ENCODE measurements around the gene UBE2J2.

Gene UBE2J2

GRCh38 chr1:1284221-1285101 is 10.8 kb upstream of the UBE2J2 start:
- H3K4me3 ChIP-seq (ENCODE audit: low read length): no peak overlapping the region
- no peaks in the 10 kb centered on the region for H3K36me3 ChIP-seq (replicated peaks; ENCODE audit: low read depth, low read length)
- H3K9me3 ChIP-seq (ENCODE audit: insufficient read depth, low read length): no peaks in the 10 kb centered on the region
- no peak overlapping the region for H3K9ac ChIP-seq (ENCODE audit: low read length)
- peaks cover 3% of the 10 kb centered on the region; the same call in 1 of the 2 replicates for H3K4me1 ChIP-seq (ENCODE audit: low read length)
- TF ChIP-seq CTCF (IDR thresholded peaks at IDR 0.05; ENCODE audit: low read depth, low read length) (no peak), EZH2phosphoT487 (IDR thresholded peaks at IDR 0.05; ENCODE audit: low read depth) (no peak)
- H3K27ac ChIP-seq (ENCODE audit: low read length): no peak overlapping the region
- no peaks in the 10 kb centered on the region for H3K27me3 ChIP-seq (ENCODE audit: low read depth, low read length)
- no peaks in the 10 kb centered on the region for H4K20me1 ChIP-seq (ENCODE audit: insufficient read depth, low read length)
- no peak overlapping the region for H3K4me2 ChIP-seq (ENCODE audit: low read length)
- no peak overlapping the region for H2AFZ ChIP-seq (ENCODE audit: low read depth, low read length)
- no peaks in the 10 kb centered on the region for H3K79me2 ChIP-seq (ENCODE audit: low read length)

GRCh38 chr1:1283821-1284220 is 10.2 kb upstream of the UBE2J2 start:
- no peak overlapping the region for H3K4me3 ChIP-seq (ENCODE audit: low read length)
- no peak overlapping the region for H3K27ac ChIP-seq (ENCODE audit: low read length)
- no peak overlapping the region for H3K9ac ChIP-seq (ENCODE audit: low read length)
- H4K20me1 ChIP-seq (ENCODE audit: insufficient read depth, low read length): no peaks in the 10 kb centered on the region
- no peak overlapping the region for H2AFZ ChIP-seq (ENCODE audit: low read depth, low read length)
- TF ChIP-seq CTCF (IDR thresholded peaks at IDR 0.05; ENCODE audit: low read depth, low read length): no peak
- no peak for TF ChIP-seq EZH2phosphoT487 (IDR thresholded peaks at IDR 0.05; ENCODE audit: low read depth)
- no peaks in the 10 kb centered on the region for H3K79me2 ChIP-seq (ENCODE audit: low read length)
- peaks cover 3% of the 10 kb centered on the region; the same call in 1 of the 2 replicates for H3K4me1 ChIP-seq (ENCODE audit: low read length)
- H3K27me3 ChIP-seq (ENCODE audit: low read depth, low read length): no peaks in the 10 kb centered on the region
- no peak overlapping the region for H3K4me2 ChIP-seq (ENCODE audit: low read length)
- no peaks in the 10 kb centered on the region for H3K9me3 ChIP-seq (ENCODE audit: insufficient read depth, low read length)
- H3K36me3 ChIP-seq (replicated peaks; ENCODE audit: low read depth, low read length): no peaks in the 10 kb centered on the region

- no peak for TF ChIP-seq CTCF (IDR thresholded peaks at IDR 0.05; ENCODE audit: low read depth, low read length)
- no peak for TF ChIP-seq EZH2phosphoT487 (IDR thresholded peaks at IDR 0.05; ENCODE audit: low read depth)
- Histone ChIP-seq H3K9ac (ENCODE audit: low read length) (no peak overlapping the region), H3K36me3 (replicated peaks; ENCODE audit: low read depth, low read length) (no peaks in the 10 kb centered on the region), H3K9me3 (ENCODE audit: insufficient read depth, low read length) (no peaks in the 10 kb centered on the region), H3K27ac (ENCODE audit: low read length) (no peak overlapping the region), H3K4me2 (ENCODE audit: low read length) (no peak overlapping the region), H3K4me1 (ENCODE audit: low read length) (peaks cover 3% of the 10 kb centered on the region; the same call in 1 of the 2 replicates), H3K27me3 (ENCODE audit: low read depth, low read length) (no peaks in the 10 kb centered on the region), H2AFZ (ENCODE audit: low read depth, low read length) (no peak overlapping the region), H3K79me2 (ENCODE audit: low read length) (no peaks in the 10 kb centered on the region), H3K4me3 (ENCODE audit: low read length) (no peak overlapping the region), H4K20me1 (ENCODE audit: insufficient read depth, low read length) (no peaks in the 10 kb centered on the region)
These were observed 9.3 kb upstream of the UBE2J2 start for GRCh38 chr1:1282998-1283397.

GRCh38 chr1:1281533-1282321 is 8.1 kb upstream of the UBE2J2 start:
- no peaks in the 10 kb centered on the region for H3K79me2 ChIP-seq (ENCODE audit: low read length)
- TF ChIP-seq CTCF (IDR thresholded peaks at IDR 0.05; ENCODE audit: low read depth, low read length) (no peak), EZH2phosphoT487 (IDR thresholded peaks at IDR 0.05; ENCODE audit: low read depth) (no peak)
- no peak overlapping the region for H3K27ac ChIP-seq (ENCODE audit: low read length)
- H2AFZ ChIP-seq (ENCODE audit: low read depth, low read length): no peak overlapping the region
- H3K9ac ChIP-seq (ENCODE audit: low read length): no peak overlapping the region
- H3K4me1 ChIP-seq (ENCODE audit: low read length): peaks cover 3% of the 10 kb centered on the region; the same call in 1 of the 2 replicates
- H3K27me3 ChIP-seq (ENCODE audit: low read depth, low read length): no peaks in the 10 kb centered on the region
- no peaks in the 10 kb centered on the region for H3K9me3 ChIP-seq (ENCODE audit: insufficient read depth, low read length)
- H4K20me1 ChIP-seq (ENCODE audit: insufficient read depth, low read length): no peaks in the 10 kb centered on the region
- no peak overlapping the region for H3K4me2 ChIP-seq (ENCODE audit: low read length)
- H3K36me3 ChIP-seq (replicated peaks; ENCODE audit: low read depth, low read length): no peaks in the 10 kb centered on the region
- H3K4me3 ChIP-seq (ENCODE audit: low read length): no peak overlapping the region

All from OCI-LY3 (cell line).